HCT116 (cell line): ENCODE results near the gene TTC19. TPM values are rescaled to one million over a fixed set of nuclear protein-coding genes. Genes with fewer than 3 reads are reported as not detected.

Experiments used
- ATAC-seq: fragments of 200-7000 bp; cut with Tn5 transposase; 2 replicates; pipeline ENCODE4 v1.9.1; 2020; ENCODE audit warnings: mild to moderate bottlenecking, moderate library complexity
- BruUV-seq: library from RNA; stranded (reverse); fragments of 400-500 nt; replicated peaks from 2 replicates; lab custom pipeline; 2021; lab: Mats Ljungman, UMichigan
- CTCF ChIA-PET: fragments of 300-600 bp; sonication (Branson Sonifier 250); formaldehyde crosslinking; loops from one replicate; lab custom pipeline; 2021; ENCODE audit warnings: antibody characterized with exemption; lab: Charles Lee
- POLR2A ChIA-PET: fragments of 300-600, 350-600 bp; sonication (Branson Sonifier 250); formaldehyde crosslinking; loops from one replicate; lab custom pipeline; 2021; ENCODE audit warnings: antibody characterized with exemption; lab: Charles Lee
- RAD21 ChIA-PET, 2 experiments: fragments of 300-600 bp; sonication (Branson Sonifier 250); formaldehyde crosslinking; loops; one replicate each; lab custom pipeline; 2023; ENCODE audit warnings: low total read pairs in 2 of 2; ENCODE audit not compliant: uncharacterized antibody in 2 of 2, unreplicated experiment in 2 of 2, low non-redundant PET in 1 of 2; lab: Charles Lee
- DNase-seq: peaks from one replicate; pipeline ENCODE4 v3.0.0-alpha.2; 2010; ENCODE audit warnings: low read depth, low spot score
- H2AFZ ChIP-seq: fragments of 200-600 bp; shearing (Covaris generic), sonication (generic); 2 replicates; pipeline ENCODE4 v1.6.1; 2017; ENCODE audit warnings: low read depth, mixed run types, mixed read lengths, antibody characterized with exemption, low read length; ENCODE audit not compliant: poor library complexity, severe bottlenecking
- H3K27ac ChIP-seq: 2 replicates; pipeline ENCODE4 v1.5.1; 2012; ENCODE audit warnings: low read depth, low read length
- H3K27me3 ChIP-seq: fragments of 200-600 bp; sonication (generic); 2 replicates; pipeline ENCODE4 v1.6.1; 2016; ENCODE audit warnings: mixed run types, low read length, mixed read lengths; ENCODE audit not compliant: insufficient read depth
- H3K36me3 ChIP-seq, 2 experiments: fragments of 200-500 bp in 1 of 2; fragments of 200-600 bp in 1 of 2; sonication (Bioruptor generic) in 1 of 2; sonication (generic) in 1 of 2; 2 replicates each; pipeline versions ENCODE4 v1.5.1 to v1.6.1; 2014 to 2016; ENCODE audit warnings: low read length in 2 of 2, inconsistent platforms in 1 of 2, mixed read lengths in 1 of 2, mixed run types in 1 of 2; ENCODE audit not compliant: insufficient read depth in 2 of 2, control insufficient read depth in 1 of 2
- H3K4me1 ChIP-seq, 2 experiments: fragments of 200-600 bp in 1 of 2; sonication (generic) in 1 of 2; 2 replicates each; pipeline versions ENCODE4 v1.5.1 to v1.6.1; 2012 to 2017; ENCODE audit warnings: low read length in 2 of 2, inconsistent platforms in 1 of 2, mild to moderate bottlenecking in 1 of 2, mixed read lengths in 1 of 2, mixed run types in 1 of 2, moderate library complexity in 1 of 2; ENCODE audit not compliant: insufficient read depth in 2 of 2, control insufficient read depth in 1 of 2
- H3K4me2 ChIP-seq: fragments of 200-600 bp; sonication (generic); 2 replicates; pipeline ENCODE4 v1.6.1; 2017; ENCODE audit warnings: mixed run types, low read length, mixed read lengths
- H3K4me3 ChIP-seq, 2 experiments: fragments of 200-600 bp in 1 of 2; sonication (generic) in 1 of 2; replicated peaks in 1 of 2; 2 replicates each; pipeline ENCODE4 v1.5.1; 2011 to 2016; ENCODE audit warnings: low read length in 2 of 2, control low read depth in 1 of 2, low read depth in 1 of 2, mild to moderate bottlenecking in 1 of 2, mixed read lengths in 1 of 2, mixed run types in 1 of 2
- H3K79me2 ChIP-seq: fragments of 200-600 bp; sonication (generic); 2 replicates; pipeline ENCODE4 v1.6.1; 2017; ENCODE audit warnings: mild to moderate bottlenecking, mixed run types, low read length, moderate library complexity, mixed read lengths; ENCODE audit not compliant: insufficient read depth
- H3K9ac ChIP-seq: fragments of 200-600 bp; sonication (generic); 2 replicates; pipeline ENCODE4 v1.6.1; 2016; ENCODE audit warnings: low read length, mixed read lengths
- H3K9me2 ChIP-seq: fragments of 200-600 bp; sonication (generic), shearing (Covaris generic); 2 replicates; pipeline ENCODE4 v1.6.1; 2017; ENCODE audit warnings: mixed run types, mild to moderate bottlenecking, moderate library complexity; ENCODE audit not compliant: insufficient read depth
- H3K9me3 ChIP-seq, 2 experiments: fragments of 200-500 bp in 1 of 2; fragments of 200-600 bp in 1 of 2; sonication (Bioruptor generic) in 1 of 2; sonication (generic) in 1 of 2; 2 replicates each; pipeline ENCODE4 v1.6.1; 2014 to 2017; ENCODE audit warnings: low read length in 2 of 2, mixed read lengths in 2 of 2, inconsistent platforms in 1 of 2, low read depth in 1 of 2, mild to moderate bottlenecking in 1 of 2, mixed run types in 1 of 2, moderate library complexity in 1 of 2; ENCODE audit not compliant: control insufficient read depth in 1 of 2, insufficient read depth in 1 of 2
- H4K20me1 ChIP-seq: fragments of 200-600 bp; sonication (generic), shearing (Covaris generic); 2 replicates; pipeline ENCODE4 v1.6.1; 2017; ENCODE audit warnings: mixed run types, mild to moderate bottlenecking, moderate library complexity; ENCODE audit not compliant: insufficient read depth
- CBX3 ChIP-seq: IDR thresholded peaks from 2 replicates; pipeline ENCODE4 v1.6.1; 2012; ENCODE audit warnings: low read depth
- EGR1 ChIP-seq: IDR thresholded peaks from 2 replicates; pipeline ENCODE4 v1.6.1; 2012; ENCODE audit warnings: low read depth
- ELF1 ChIP-seq: IDR thresholded peaks from 2 replicates; pipeline ENCODE4 v1.6.1; 2012; ENCODE audit warnings: low read depth, borderline replicate concordance
- EZH2 ChIP-seq: fragments of 200-600 bp; sonication (generic); IDR thresholded peaks from 2 replicates; pipeline ENCODE4 v1.6.1; 2017; ENCODE audit warnings: antibody characterized with exemption, mixed run types
- EZH2phosphoT487 ChIP-seq: fragments of 200-600 bp; IDR thresholded peaks from 2 replicates; pipeline ENCODE4 v1.6.1; 2018; ENCODE audit warnings: antibody characterized with exemption, borderline replicate concordance
- FOSL1 ChIP-seq: IDR thresholded peaks from 2 replicates; pipeline ENCODE4 v1.6.1; 2012; ENCODE audit warnings: low read depth
- JUND ChIP-seq: IDR thresholded peaks from 2 replicates; pipeline ENCODE4 v1.6.1; 2012
- POLR2A ChIP-seq: IDR thresholded peaks from 2 replicates; pipeline ENCODE4 v1.7.0; 2011; ENCODE audit warnings: borderline replicate concordance; ENCODE audit not compliant: insufficient read depth, insufficient read length; ENCODE audit errors: extremely low read depth
- RAD21 ChIP-seq: IDR thresholded peaks from 2 replicates; pipeline ENCODE4 v1.6.1; 2012; ENCODE audit warnings: low read depth, mild to moderate bottlenecking
- TCF7L2 ChIP-seq: IDR thresholded peaks from 2 replicates; pipeline ENCODE4 v1.7.0; 2011; ENCODE audit warnings: borderline replicate concordance, inconsistent platforms; ENCODE audit not compliant: insufficient read depth, insufficient read length; ENCODE audit errors: extremely low read depth
- ZFX ChIP-seq: fragments of 450-650 bp; IDR thresholded peaks from 2 replicates; pipeline ENCODE4 v1.6.1; 2017
- ZNF274 ChIP-seq: fragments of 200-500 bp; sonication (Bioruptor generic); IDR thresholded peaks from 2 replicates; pipeline ENCODE4 v1.6.1; 2014; ENCODE audit warnings: mild to moderate bottlenecking, low read depth, low read length, inconsistent platforms
- intact Hi-C: fragments of 100-400 bp; cut with micrococcal nuclease; formaldehyde crosslinking; loops from 2 replicates; pipeline ENCODE4 v1.10.0; 2022
- total RNA-seq: library from RNA; stranded (reverse); gene quantifications from one replicate; pipeline ENCODE4 v1.2.1, GENCODE V29; 2021; ENCODE audit not compliant: unreplicated experiment
- TF ChIP-seq, protein P1 (sequence below): IDR thresholded peaks from 2 replicates; pipeline ENCODE4 v1.6.1; 2011; ENCODE audit warnings: mild to moderate bottlenecking, low read length, moderate library complexity; ENCODE audit not compliant: insufficient replicate concordance; ENCODE audit errors: extremely low read depth
- TF ChIP-seq, protein P2 (sequence below): IDR thresholded peaks from 2 replicates; pipeline ENCODE4 v1.6.1; 2012
- TF ChIP-seq, protein P3 (sequence below): IDR thresholded peaks from 2 replicates; pipeline ENCODE4 v1.6.1; 2012
- TF ChIP-seq, protein P4 (sequence below), 3 experiments: fragments of 200-600 bp in 1 of 3; sonication (generic) in 1 of 3; IDR thresholded peaks in 2 of 3; conservative IDR thresholded peaks in 1 of 3; 2 replicates each; pipeline ENCODE4 v1.5.1; 2012 to 2017; ENCODE audit warnings: low read depth in 2 of 3, low read length in 2 of 3, antibody characterized with exemption in 1 of 3, borderline replicate concordance in 1 of 3, control low read depth in 1 of 3, mild to moderate bottlenecking in 1 of 3, mixed read lengths in 1 of 3, mixed run types in 1 of 3, moderate library complexity in 1 of 3; ENCODE audit not compliant: insufficient read depth in 1 of 3

TTC19 gene
- total RNA-seq, 1 experiment from 2014 or later: 61.3 TPM

DNA sequence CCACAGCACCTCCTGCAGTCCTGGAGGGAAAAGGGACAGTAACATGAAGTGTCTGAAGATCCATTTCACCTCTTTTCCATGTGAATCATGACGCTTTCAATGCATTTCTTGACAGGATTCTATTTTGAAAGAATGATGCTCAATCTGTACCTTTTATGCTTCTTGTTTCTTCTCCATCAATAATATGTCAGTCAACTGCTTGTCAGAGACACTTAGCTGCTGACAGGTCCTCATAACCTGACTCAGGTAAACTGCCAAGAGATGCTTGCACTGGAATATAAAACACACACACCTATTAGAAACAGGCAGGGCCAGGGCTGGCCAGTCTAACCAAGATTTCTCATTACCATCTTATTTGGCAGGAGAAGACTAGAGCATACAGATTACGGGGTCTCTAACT lies 21.7 kb upstream of the TTC19 start:
- intact Hi-C loops: no loop called here
- DNase-seq (no peak), ATAC-seq (no peak)
- Histone ChIP-seq H2AFZ (no peak overlapping the region), H3K36me3 (peaks cover 10 to 33% of the 10 kb centered on the region in 2 experiments; a peak in 3 of 4 replicates), H3K79me2 (peaks cover 80% of the 10 kb centered on the region), H3K4me3 (no peak overlapping the region), H4K20me1 (0 out of 2 replicates have a peak, but pooled peaks cover 3% of the 10 kb centered on the region), H3K27me3 (no peaks in the 10 kb centered on the region), H3K9ac (no peak overlapping the region), H3K9me2 (no peaks in the 10 kb centered on the region), H3K27ac (no peak overlapping the region), H3K4me1 (peaks cover 26 to 70% of the 10 kb centered on the region in 2 experiments), H3K4me2 (no peak overlapping the region), H3K9me3 (no peaks in the 10 kb centered on the region)
- ChIA-PET POLR2A (no interaction called here), RAD21 (no interaction called here), CTCF (no interaction called here)
- TF ChIP-seq ZFX: no peak
- TF ChIP-seq FOSL1: no peak
- no peak for TF ChIP-seq EZH2phosphoT487
- TF ChIP-seq POLR2A: no peak
- TF ChIP-seq, protein P1, sequence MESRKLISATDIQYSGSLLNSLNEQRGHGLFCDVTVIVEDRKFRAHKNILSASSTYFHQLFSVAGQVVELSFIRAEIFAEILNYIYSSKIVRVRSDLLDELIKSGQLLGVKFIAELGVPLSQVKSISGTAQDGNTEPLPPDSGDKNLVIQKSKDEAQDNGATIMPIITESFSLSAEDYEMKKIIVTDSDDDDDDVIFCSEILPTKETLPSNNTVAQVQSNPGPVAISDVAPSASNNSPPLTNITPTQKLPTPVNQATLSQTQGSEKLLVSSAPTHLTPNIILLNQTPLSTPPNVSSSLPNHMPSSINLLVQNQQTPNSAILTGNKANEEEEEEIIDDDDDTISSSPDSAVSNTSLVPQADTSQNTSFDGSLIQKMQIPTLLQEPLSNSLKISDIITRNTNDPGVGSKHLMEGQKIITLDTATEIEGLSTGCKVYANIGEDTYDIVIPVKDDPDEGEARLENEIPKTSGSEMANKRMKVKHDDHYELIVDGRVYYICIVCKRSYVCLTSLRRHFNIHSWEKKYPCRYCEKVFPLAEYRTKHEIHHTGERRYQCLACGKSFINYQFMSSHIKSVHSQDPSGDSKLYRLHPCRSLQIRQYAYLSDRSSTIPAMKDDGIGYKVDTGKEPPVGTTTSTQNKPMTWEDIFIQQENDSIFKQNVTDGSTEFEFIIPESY: no peak
- no peak for TF ChIP-seq TCF7L2
- TF ChIP-seq, protein P2, sequence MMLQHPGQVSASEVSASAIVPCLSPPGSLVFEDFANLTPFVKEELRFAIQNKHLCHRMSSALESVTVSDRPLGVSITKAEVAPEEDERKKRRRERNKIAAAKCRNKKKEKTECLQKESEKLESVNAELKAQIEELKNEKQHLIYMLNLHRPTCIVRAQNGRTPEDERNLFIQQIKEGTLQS: no peak
- TF ChIP-seq, protein P3, sequence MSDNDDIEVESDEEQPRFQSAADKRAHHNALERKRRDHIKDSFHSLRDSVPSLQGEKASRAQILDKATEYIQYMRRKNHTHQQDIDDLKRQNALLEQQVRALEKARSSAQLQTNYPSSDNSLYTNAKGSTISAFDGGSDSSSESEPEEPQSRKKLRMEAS: no peak
- no peak for TF ChIP-seq ELF1
- TF ChIP-seq EGR1: no peak
- no peak for TF ChIP-seq JUND
- no peak for TF ChIP-seq ZNF274
- TF ChIP-seq, protein P4, sequence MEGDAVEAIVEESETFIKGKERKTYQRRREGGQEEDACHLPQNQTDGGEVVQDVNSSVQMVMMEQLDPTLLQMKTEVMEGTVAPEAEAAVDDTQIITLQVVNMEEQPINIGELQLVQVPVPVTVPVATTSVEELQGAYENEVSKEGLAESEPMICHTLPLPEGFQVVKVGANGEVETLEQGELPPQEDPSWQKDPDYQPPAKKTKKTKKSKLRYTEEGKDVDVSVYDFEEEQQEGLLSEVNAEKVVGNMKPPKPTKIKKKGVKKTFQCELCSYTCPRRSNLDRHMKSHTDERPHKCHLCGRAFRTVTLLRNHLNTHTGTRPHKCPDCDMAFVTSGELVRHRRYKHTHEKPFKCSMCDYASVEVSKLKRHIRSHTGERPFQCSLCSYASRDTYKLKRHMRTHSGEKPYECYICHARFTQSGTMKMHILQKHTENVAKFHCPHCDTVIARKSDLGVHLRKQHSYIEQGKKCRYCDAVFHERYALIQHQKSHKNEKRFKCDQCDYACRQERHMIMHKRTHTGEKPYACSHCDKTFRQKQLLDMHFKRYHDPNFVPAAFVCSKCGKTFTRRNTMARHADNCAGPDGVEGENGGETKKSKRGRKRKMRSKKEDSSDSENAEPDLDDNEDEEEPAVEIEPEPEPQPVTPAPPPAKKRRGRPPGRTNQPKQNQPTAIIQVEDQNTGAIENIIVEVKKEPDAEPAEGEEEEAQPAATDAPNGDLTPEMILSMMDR (IDR thresholded peaks at IDR 0.05 in 2 of 3, conservative IDR thresholded peaks at IDR 0.05 in 1 of 3; ENCODE audit: borderline replicate concordance in 1 of 3, insufficient read depth in 1 of 3, low read depth in 2 of 3, low read length in 2 of 3): peak in 2 of 3 experiments; percentile 22 to 38; a peak in 3 of 6 replicates
- TF ChIP-seq EZH2: no peak
- peak; percentile 17; the same call in 1 of the 2 replicates for TF ChIP-seq RAD21
- TF ChIP-seq CBX3: no peak
- BruUV-seq: no TSS peak
